Measurements from ENCODE around the gene S100A1. TPM values are rescaled to one million over a fixed set of nuclear protein-coding genes. Genes with fewer than 3 reads are reported as not detected.
"Not testable (repeated sequence)": the region's sequence is repeated elsewhere in the genome, so short reads cannot be mapped to it uniquely, and the experiment has no call there.

S100A1 gene
- total RNA-seq, 1 donor from 2014 or later, result 2,012 TPM

- H3K9me3 ChIP-seq (replicated peaks); DNase-seq; H3K27me3 ChIP-seq (ENCODE audit: low read depth): not testable (repeated sequence)
- Histone ChIP-seq H3K4me1 (peaks cover 36% of the 10 kb centered on the region), H3K4me3 (peak overlapping the region; percentile 91), H3K27ac (replicated peaks) (peak overlapping the region; percentile 93), H3K36me3 (peaks cover 29% of the 10 kb centered on the region)
- intact Hi-C loops (cut with micrococcal nuclease), result loop anchor here (10.0 kb wide), 1 partner anchor 313 kb away; the partner anchor contains the start of gene RAB13
- peak; percentile 15 for TF ChIP-seq CTCF (IDR thresholded peaks at IDR 0.05; ENCODE audit: borderline replicate concordance)
Observed at GRCh38 chr1:153671628-153672353, 43.6 kb downstream of the S100A1 start.

- TF ChIP-seq CTCF (IDR thresholded peaks at IDR 0.05; ENCODE audit: borderline replicate concordance), result no peak
- H3K9me3 ChIP-seq (replicated peaks), result no peaks in the 10 kb centered on the region
- H3K27me3 ChIP-seq (ENCODE audit: low read depth), result peaks cover 7% of the 10 kb centered on the region
- H3K36me3 ChIP-seq, result peaks cover 12% of the 10 kb centered on the region
- no peak overlapping the region for H3K27ac ChIP-seq (replicated peaks)
- no peak for DNase-seq
- H3K4me1 ChIP-seq, result peaks cover 44% of the 10 kb centered on the region
- intact Hi-C loops (cut with micrococcal nuclease), result loop anchor here (10.0 kb wide), 1 partner anchor 311 kb away; the partner anchor contains the start of gene RAB13
- no peak overlapping the region for H3K4me3 ChIP-seq
Observed at GRCh38 chr1:153673511-153673910, 45.3 kb downstream of the S100A1 start.

GRCh38 chr1:153677718-153678518 is 49.7 kb downstream of the S100A1 start:
- peak overlapping the region; percentile 77 for H3K4me3 ChIP-seq
- TF ChIP-seq CTCF (IDR thresholded peaks at IDR 0.05; ENCODE audit: borderline replicate concordance), result peak; percentile 95
- no peaks in the 10 kb centered on the region for H3K9me3 ChIP-seq (replicated peaks)
- H3K27ac ChIP-seq (replicated peaks), result peak overlapping the region; percentile 82
- peaks cover 36% of the 10 kb centered on the region for H3K4me1 ChIP-seq
- H3K27me3 ChIP-seq (ENCODE audit: low read depth), result peaks cover 21% of the 10 kb centered on the region
- peak; percentile 49 for DNase-seq
- intact Hi-C loops (cut with micrococcal nuclease), result loop anchor here (5.0 to 10.0 kb wide), 2 partner anchors 69 to 307 kb away; partner anchors contain the start of gene RAB13
- H3K36me3 ChIP-seq, result no peaks in the 10 kb centered on the region

- TF ChIP-seq CTCF (IDR thresholded peaks at IDR 0.05; ENCODE audit: borderline replicate concordance), result no peak
- H3K4me1 ChIP-seq, result peaks cover 36% of the 10 kb centered on the region
Observed at GRCh38 chr1:153678519-153679336, 50.5 kb downstream of the S100A1 start, which contains the start of gene NPR1. Gene NPR1, plus strand, starts transcription at chr1:153678688. Its CDS starts 421 bp downstream, at chr1:153679109.

More at GRCh38 chr1:153678519-153679336, 50.5 kb downstream of the S100A1 start, which contains the start of gene NPR1:
- peaks cover 21% of the 10 kb centered on the region for H3K27me3 ChIP-seq (ENCODE audit: low read depth)
- no peaks in the 10 kb centered on the region for H3K9me3 ChIP-seq (replicated peaks)
- H3K36me3 ChIP-seq, result no peaks in the 10 kb centered on the region
- H3K27ac ChIP-seq (replicated peaks), result peak within 1 kb of the TSS; percentile 82
- DNase-seq, result peak; percentile 66
- intact Hi-C loops (cut with micrococcal nuclease), result loop anchor here (5.0 to 10.0 kb wide), 2 partner anchors 69 to 306 kb away; partner anchors contain the start of gene RAB13
- H3K4me3 ChIP-seq, result peak within 1 kb of the TSS; percentile 77
